PC-3 (cell line): ENCODE results near the gene JAML. TPM values are rescaled to one million over a fixed set of nuclear protein-coding genes. Genes with fewer than 3 reads are reported as not detected.

Source experiments
- ATAC-seq: fragments of 200-7000 bp; cut with Tn5 transposase; 2 replicates; pipeline ENCODE4 v1.9.1; 2020; ENCODE audit warnings: mild to moderate bottlenecking, moderate library complexity
- BruUV-seq: library from RNA; stranded (reverse); fragments of 400-500 nt; replicated peaks from 2 replicates; lab custom pipeline; 2021; lab: Mats Ljungman, UMichigan
- CTCF ChIA-PET: fragments of 300-600 bp; sonication (Branson Sonifier 250); formaldehyde crosslinking; loops from one replicate; lab custom pipeline; 2022; ENCODE audit warnings: antibody characterized with exemption; lab: Charles Lee
- POLR2A ChIA-PET: fragments of 300-600 bp; sonication (Branson Sonifier 250); formaldehyde crosslinking; loops from one replicate; lab custom pipeline; 2022; ENCODE audit warnings: antibody characterized with exemption; ENCODE audit not compliant: unreplicated experiment; lab: Charles Lee
- DNase-seq: peaks from one replicate; pipeline ENCODE4 v3.0.0-alpha.2; 2015
- H2AFZ ChIP-seq: fragments of 300-600 bp; sonication (generic); 2 replicates; pipeline ENCODE4 v1.6.0; 2016; ENCODE audit warnings: antibody characterized with exemption, low read length
- H3F3A ChIP-seq: fragments of 300-600 bp; sonication (generic); one replicate; pipeline ENCODE4 v1.6.0; 2017; ENCODE audit warnings: antibody characterized with exemption, low read length, control low read depth, mild to moderate bottlenecking; ENCODE audit not compliant: unreplicated experiment
- H3K27ac ChIP-seq: fragments of 300-600 bp; sonication (generic); 2 replicates; pipeline ENCODE4 v1.5.1; 2016; ENCODE audit warnings: mild to moderate bottlenecking, low read length
- H3K27me3 ChIP-seq: fragments of 300-600 bp; sonication (generic); 2 replicates; pipeline ENCODE4 v1.6.1; 2016; ENCODE audit warnings: low read length, mixed read lengths
- H3K36me3 ChIP-seq: fragments of 300-600 bp; sonication (generic); 2 replicates; pipeline ENCODE4 v1.6.1; 2016; ENCODE audit warnings: low read depth, mixed run types, low read length, mixed read lengths
- H3K4me1 ChIP-seq: fragments of 300-600 bp; sonication (generic); 2 replicates; pipeline ENCODE4 v1.5.1; 2016; ENCODE audit warnings: low read length; ENCODE audit not compliant: insufficient read depth
- H3K4me2 ChIP-seq: fragments of 300-600 bp; sonication (generic); 2 replicates; pipeline ENCODE4 v1.6.0; 2016; ENCODE audit warnings: low read length
- H3K4me3 ChIP-seq: fragments of 300-600 bp; sonication (generic); 2 replicates; pipeline ENCODE4 v1.5.1; 2016; ENCODE audit warnings: mild to moderate bottlenecking, low read length, mixed read lengths
- H3K79me2 ChIP-seq: fragments of 300-600 bp; sonication (generic); 2 replicates; pipeline ENCODE4 v1.6.1; 2017; ENCODE audit warnings: low read length, mixed read lengths
- H3K9ac ChIP-seq: fragments of 300-600 bp; sonication (generic); 2 replicates; pipeline ENCODE4 v1.6.0; 2016; ENCODE audit warnings: mild to moderate bottlenecking, low read length
- H3K9me2 ChIP-seq: fragments of 300-600 bp; sonication (generic); replicated peaks from 2 replicates; pipeline ENCODE4 v1.6.1; 2016; ENCODE audit warnings: mixed run types, low read length, mixed read lengths
- H3K9me3 ChIP-seq: fragments of 300-600 bp; sonication (generic); 2 replicates; pipeline ENCODE4 v1.6.1; 2016; ENCODE audit warnings: low read length, mixed read lengths
- H4K20me1 ChIP-seq: fragments of 300-600 bp; sonication (generic); 2 replicates; pipeline ENCODE4 v1.6.1; 2016; ENCODE audit warnings: low read length, mixed read lengths
- EZH2 ChIP-seq: fragments of 300-600 bp; sonication (generic); IDR thresholded peaks from one replicate; pipeline ENCODE4 v1.6.1; 2017; ENCODE audit warnings: antibody characterized with exemption, mild to moderate bottlenecking, low read length; ENCODE audit not compliant: unreplicated experiment
- EZH2phosphoT487 ChIP-seq: fragments of 300-600 bp; sonication (generic); IDR thresholded peaks from 2 replicates; pipeline ENCODE4 v1.6.1; 2018; ENCODE audit warnings: mild to moderate bottlenecking, antibody characterized with exemption, low read length, borderline replicate concordance
- intact Hi-C: fragments of 100-400 bp; cut with micrococcal nuclease; formaldehyde crosslinking; loops from 2 replicates; pipeline ENCODE4 v1.9.0; 2023
- total RNA-seq: library from RNA; depleted of rRNA; stranded (reverse); fragments of >200 nt; gene quantifications from 2 replicates; pipeline ENCODE4 v1.2.3, GENCODE V29; 2014
- TF ChIP-seq, protein P1 (sequence below): fragments of 300-600 bp; sonication (generic); conservative IDR thresholded peaks from 2 replicates; pipeline ENCODE4 v1.5.1; 2017; ENCODE audit warnings: antibody characterized with exemption, low read depth, mild to moderate bottlenecking, low read length

JAML gene
- total RNA-seq, 1 experiment from 2014 or later = not detected

DNA sequence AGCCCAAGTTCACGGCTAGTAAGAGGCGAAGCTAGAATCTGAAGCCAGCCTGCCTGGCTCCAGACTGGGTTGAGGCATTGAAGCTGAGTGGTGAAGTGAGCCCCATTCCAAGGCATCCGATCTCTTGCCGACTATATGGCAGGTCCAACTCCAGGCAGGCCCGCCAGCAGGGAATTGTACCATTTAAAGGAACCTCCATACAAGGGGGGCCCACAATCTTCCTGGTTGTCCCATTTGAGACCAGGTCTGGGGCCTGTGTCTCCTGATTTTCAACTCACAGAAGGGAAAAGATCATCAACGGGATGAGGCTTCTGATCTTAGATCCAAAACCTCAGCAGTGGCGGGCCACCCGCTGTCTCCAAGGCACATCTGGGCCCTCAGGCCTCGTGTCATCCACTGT is 52.5 kb downstream of the JAML start:
- H4K20me1 ChIP-seq = no peaks in the 10 kb centered on the region
- intact Hi-C loops = no loop called here
- H3F3A ChIP-seq = no peaks in the 10 kb centered on the region
- no peaks in the 10 kb centered on the region for H3K9me2 ChIP-seq
- no peak overlapping the region for H2AFZ ChIP-seq
- CTCF ChIA-PET = interaction anchor here (0.6 to 1.0 kb wide), 4 partner anchors 26 to 1365 kb away, joined by 3 to 8 read pairs (median 4); no protein-coding TSS in a partner anchor
- peaks cover 19% of the 10 kb centered on the region for H3K4me1 ChIP-seq
- DNase-seq (no peak), ATAC-seq (no peak)
- H3K4me3 ChIP-seq = no peak overlapping the region
- no peak overlapping the region for H3K27ac ChIP-seq
- peaks cover 31% of the 10 kb centered on the region for H3K27me3 ChIP-seq
- no peaks in the 10 kb centered on the region for H3K79me2 ChIP-seq
- no peak overlapping the region for H3K4me2 ChIP-seq
- H3K9ac ChIP-seq = no peak overlapping the region
- POLR2A ChIA-PET = no interaction called here
- BruUV-seq = no TSS peak
- TF ChIP-seq EZH2phosphoT487 (no peak), EZH2 (no peak)
- TF ChIP-seq, protein P1, sequence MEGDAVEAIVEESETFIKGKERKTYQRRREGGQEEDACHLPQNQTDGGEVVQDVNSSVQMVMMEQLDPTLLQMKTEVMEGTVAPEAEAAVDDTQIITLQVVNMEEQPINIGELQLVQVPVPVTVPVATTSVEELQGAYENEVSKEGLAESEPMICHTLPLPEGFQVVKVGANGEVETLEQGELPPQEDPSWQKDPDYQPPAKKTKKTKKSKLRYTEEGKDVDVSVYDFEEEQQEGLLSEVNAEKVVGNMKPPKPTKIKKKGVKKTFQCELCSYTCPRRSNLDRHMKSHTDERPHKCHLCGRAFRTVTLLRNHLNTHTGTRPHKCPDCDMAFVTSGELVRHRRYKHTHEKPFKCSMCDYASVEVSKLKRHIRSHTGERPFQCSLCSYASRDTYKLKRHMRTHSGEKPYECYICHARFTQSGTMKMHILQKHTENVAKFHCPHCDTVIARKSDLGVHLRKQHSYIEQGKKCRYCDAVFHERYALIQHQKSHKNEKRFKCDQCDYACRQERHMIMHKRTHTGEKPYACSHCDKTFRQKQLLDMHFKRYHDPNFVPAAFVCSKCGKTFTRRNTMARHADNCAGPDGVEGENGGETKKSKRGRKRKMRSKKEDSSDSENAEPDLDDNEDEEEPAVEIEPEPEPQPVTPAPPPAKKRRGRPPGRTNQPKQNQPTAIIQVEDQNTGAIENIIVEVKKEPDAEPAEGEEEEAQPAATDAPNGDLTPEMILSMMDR = no peak
- no peaks in the 10 kb centered on the region for H3K36me3 ChIP-seq
- no peaks in the 10 kb centered on the region for H3K9me3 ChIP-seq

- TF ChIP-seq EZH2phosphoT487 (no peak), EZH2 (no peak)
- TF ChIP-seq, protein P1 = peak; percentile 97
- ATAC-seq (peak; percentile 80), DNase-seq (peak; percentile 80)
- H4K20me1 ChIP-seq = no peaks in the 10 kb centered on the region
- no peaks in the 10 kb centered on the region for H3K9me2 ChIP-seq
- peaks cover 36% of the 10 kb centered on the region for H3K27me3 ChIP-seq
- H3K36me3 ChIP-seq = no peaks in the 10 kb centered on the region
- no peak overlapping the region for H3K9ac ChIP-seq
- POLR2A ChIA-PET = no interaction called here
- H3K4me1 ChIP-seq = peaks cover 19% of the 10 kb centered on the region
- peak overlapping the region; percentile 60 for H2AFZ ChIP-seq
- peak overlapping the region; percentile 15; the same call in 1 of the 2 replicates for H3K4me2 ChIP-seq
- no peaks in the 10 kb centered on the region for H3K79me2 ChIP-seq
- H3F3A ChIP-seq = no peaks in the 10 kb centered on the region
- H3K9me3 ChIP-seq = no peaks in the 10 kb centered on the region
- CTCF ChIA-PET = interaction anchor here (0.6 to 1.0 kb wide), 6 partner anchors 27 to 1366 kb away, joined by 3 to 8 read pairs (median 4); no protein-coding TSS in a partner anchor
- intact Hi-C loops = loop anchor here (1.0 kb wide), 1 partner anchor 26 kb away; no protein-coding TSS in a partner anchor
- H3K27ac ChIP-seq = no peak overlapping the region
- BruUV-seq = no TSS peak
- H3K4me3 ChIP-seq = no peak overlapping the region
These were observed 53.3 kb downstream of the JAML start for GRCh38 chr11:118171269-118172062.

DNA sequence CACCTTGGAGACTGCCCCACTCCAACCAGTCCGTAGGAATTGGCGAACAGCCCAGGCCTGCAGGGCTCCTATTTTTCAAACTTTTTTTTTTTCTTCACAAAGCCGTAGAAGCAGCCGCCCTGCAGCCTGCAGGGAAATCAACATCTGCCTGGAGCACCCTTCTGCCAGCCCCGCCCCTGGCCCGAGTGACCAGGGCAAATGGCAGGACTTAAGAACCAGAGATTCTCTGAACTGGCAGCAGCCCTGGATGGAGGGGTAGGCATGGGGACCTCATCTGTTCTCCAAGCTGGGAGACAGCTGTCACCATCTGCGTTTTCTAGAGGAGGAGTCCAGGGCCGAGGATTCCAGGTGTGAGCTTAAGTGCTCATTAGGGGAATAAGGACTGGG is 53.9 kb downstream of the JAML start:
- H4K20me1 ChIP-seq = no peaks in the 10 kb centered on the region
- peaks cover 16% of the 10 kb centered on the region for H3K4me1 ChIP-seq
- POLR2A ChIA-PET = no interaction called here
- intact Hi-C loops = loop anchor here (1.0 kb wide), 1 partner anchor 26 kb away; no protein-coding TSS in a partner anchor
- no peak overlapping the region for H3K9ac ChIP-seq
- H3K36me3 ChIP-seq = no peaks in the 10 kb centered on the region
- no peak overlapping the region for H3K27ac ChIP-seq
- no peak overlapping the region for H3K4me2 ChIP-seq
- no peak overlapping the region for H2AFZ ChIP-seq
- no TSS peak for BruUV-seq
- no peak overlapping the region for H3K4me3 ChIP-seq
- no peak for DNase-seq
- ATAC-seq = no peak
- H3F3A ChIP-seq = no peaks in the 10 kb centered on the region
- CTCF ChIA-PET = interaction anchor here (1.0 kb wide), 1 partner anchor 33 kb away, joined by 3 read pairs; no protein-coding TSS in a partner anchor
- H3K9me2 ChIP-seq = no peaks in the 10 kb centered on the region
- TF ChIP-seq EZH2phosphoT487 = no peak
- no peaks in the 10 kb centered on the region for H3K9me3 ChIP-seq
- H3K27me3 ChIP-seq = peaks cover 36% of the 10 kb centered on the region
- no peaks in the 10 kb centered on the region for H3K79me2 ChIP-seq
